Uterus (tissue), 4 donors: ENCODE data around the gene PPFIA4. TPM values are rescaled to one million over a fixed set of nuclear protein-coding genes. Genes with fewer than 3 reads are reported as not detected.

ENCODE experiments used
- DNase-seq, 2 donors: peaks; one replicate each; pipeline ENCODE4 v3.0.0-alpha.2; 2019 to 2020
- H3K27ac ChIP-seq, 2 donors: fragments of 200-600 bp; sonication (generic); 1 replicate in 1 of 2; 2 replicates in 1 of 2; pipeline ENCODE4 v1.5.1; 2016 to 2018
- H3K27me3 ChIP-seq, 2 donors: fragments of 200-600 bp; sonication (generic); one replicate each; pipeline ENCODE4 v1.5.1; 2018 to 2019; ENCODE audit warnings: control low read depth in 1 of 2
- H3K36me3 ChIP-seq, 2 donors: fragments of 200-600 bp; sonication (generic); one replicate each; pipeline ENCODE4 v1.5.1; 2019; ENCODE audit warnings: control low read depth in 1 of 2
- H3K4me1 ChIP-seq, 2 donors: fragments of 200-600 bp; sonication (generic); one replicate each; pipeline ENCODE4 v1.5.1; 2018 to 2019; ENCODE audit warnings: control low read depth in 1 of 2
- H3K4me3 ChIP-seq, 2 donors: fragments of 200-600 bp; sonication (generic); 1 replicate in 1 of 2; 2 replicates in 1 of 2; pipeline ENCODE4 v1.5.1; 2018 to 2019; ENCODE audit warnings: mild to moderate bottlenecking in 1 of 2
- H3K9me3 ChIP-seq, 2 donors: fragments of 200-600 bp; sonication (generic); one replicate each; pipeline ENCODE4 v1.5.1; 2019; ENCODE audit warnings: control low read depth in 1 of 2
- POLR2A ChIP-seq, 2 donors: fragments of 450-650 bp; IDR thresholded peaks; one replicate each; pipeline ENCODE4 v1.6.1; 2016; ENCODE audit warnings: antibody characterized with exemption in 2 of 2, mild to moderate bottlenecking in 1 of 2, moderate library complexity in 1 of 2
- intact Hi-C: fragments of 100-400 bp; cut with DNase I; formaldehyde crosslinking; loops from one replicate; pipeline ENCODE4 v1.15.1; 2023; ENCODE audit warnings: low total_unique reads
- total RNA-seq, 4 donors: library from RNA; depleted of rRNA in 3 of 4; stranded (reverse); fragments of >200 nt in 3 of 4; gene quantifications; one replicate each; pipeline versions ENCODE4 v1.1.0 to v1.2.4, GENCODE V29; 2014 to 2023
- TF ChIP-seq, protein P1 (sequence below), 4 experiments: fragments of 200-600 bp in 2 of 4; fragments of 450-650 bp in 2 of 4; sonication (generic) in 2 of 4; IDR thresholded peaks; one replicate each; pipeline ENCODE4 v1.5.1; 2016 to 2019; ENCODE audit warnings: antibody characterized with exemption in 4 of 4, mild to moderate bottlenecking in 2 of 4, moderate library complexity in 1 of 4
- donor health status: DM: yes; HTN: yes; CAD: no.

The PPFIA4 gene
- total RNA-seq, 4 donors from 2014 or later, result 0.26 to 7.6 (median 6.5) TPM; not detected in 1

DNA sequence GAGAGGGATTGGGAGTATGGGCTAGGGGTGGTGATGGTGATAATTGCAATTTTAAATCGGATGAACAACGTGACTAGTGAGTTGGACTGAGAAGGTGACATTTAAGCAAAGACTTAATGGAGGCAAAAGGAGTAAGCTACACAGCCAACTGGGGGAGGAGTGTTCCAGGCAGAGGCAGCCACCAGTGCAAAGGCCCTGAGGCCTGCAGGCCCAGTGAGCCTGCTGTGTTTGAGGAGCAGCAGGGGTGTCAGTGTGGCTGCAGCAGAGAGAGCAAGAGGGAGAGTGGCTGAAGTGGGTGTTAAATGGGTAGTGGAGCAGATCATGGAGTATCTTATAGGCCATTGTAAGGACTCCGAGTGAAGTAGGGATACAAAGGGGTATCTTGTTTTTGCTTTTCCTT, 40.7 kb downstream of the PPFIA4 start:
- intact Hi-C loops, result no loop called here
- DNase-seq, result no peak
- Histone ChIP-seq H3K4me3 (no peak overlapping the region), H3K27me3 (no peaks in the 10 kb centered on the region), H3K4me1 (peaks cover 0 to 6% of the 10 kb centered on the region in 2 donors), H3K36me3 (no peaks in the 10 kb centered on the region), H3K27ac (no peak overlapping the region), H3K9me3 (no peaks in the 10 kb centered on the region)
- TF ChIP-seq, protein P1, sequence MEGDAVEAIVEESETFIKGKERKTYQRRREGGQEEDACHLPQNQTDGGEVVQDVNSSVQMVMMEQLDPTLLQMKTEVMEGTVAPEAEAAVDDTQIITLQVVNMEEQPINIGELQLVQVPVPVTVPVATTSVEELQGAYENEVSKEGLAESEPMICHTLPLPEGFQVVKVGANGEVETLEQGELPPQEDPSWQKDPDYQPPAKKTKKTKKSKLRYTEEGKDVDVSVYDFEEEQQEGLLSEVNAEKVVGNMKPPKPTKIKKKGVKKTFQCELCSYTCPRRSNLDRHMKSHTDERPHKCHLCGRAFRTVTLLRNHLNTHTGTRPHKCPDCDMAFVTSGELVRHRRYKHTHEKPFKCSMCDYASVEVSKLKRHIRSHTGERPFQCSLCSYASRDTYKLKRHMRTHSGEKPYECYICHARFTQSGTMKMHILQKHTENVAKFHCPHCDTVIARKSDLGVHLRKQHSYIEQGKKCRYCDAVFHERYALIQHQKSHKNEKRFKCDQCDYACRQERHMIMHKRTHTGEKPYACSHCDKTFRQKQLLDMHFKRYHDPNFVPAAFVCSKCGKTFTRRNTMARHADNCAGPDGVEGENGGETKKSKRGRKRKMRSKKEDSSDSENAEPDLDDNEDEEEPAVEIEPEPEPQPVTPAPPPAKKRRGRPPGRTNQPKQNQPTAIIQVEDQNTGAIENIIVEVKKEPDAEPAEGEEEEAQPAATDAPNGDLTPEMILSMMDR (IDR thresholded peaks at IDR 0.05), result no peak
- TF ChIP-seq POLR2A (IDR thresholded peaks at IDR 0.05), result no peak

GRCh38 chr1:203069030-203069747, 42.9 kb downstream of the PPFIA4 start:
- Histone ChIP-seq H3K4me3 (no peak overlapping the region), H3K27me3 (no peaks in the 10 kb centered on the region), H3K9me3 (no peaks in the 10 kb centered on the region), H3K27ac (peak overlapping the region; percentile 75 to 85), H3K4me1 (peaks cover 0 to 6% of the 10 kb centered on the region in 2 donors), H3K36me3 (no peaks in the 10 kb centered on the region)
- DNase-seq, result peak in 1 of 2 donors; percentile 56
- TF ChIP-seq, protein P1 (IDR thresholded peaks at IDR 0.05), result no peak
- no peak for TF ChIP-seq POLR2A (IDR thresholded peaks at IDR 0.05)
- intact Hi-C loops, result no loop called here

DNA sequence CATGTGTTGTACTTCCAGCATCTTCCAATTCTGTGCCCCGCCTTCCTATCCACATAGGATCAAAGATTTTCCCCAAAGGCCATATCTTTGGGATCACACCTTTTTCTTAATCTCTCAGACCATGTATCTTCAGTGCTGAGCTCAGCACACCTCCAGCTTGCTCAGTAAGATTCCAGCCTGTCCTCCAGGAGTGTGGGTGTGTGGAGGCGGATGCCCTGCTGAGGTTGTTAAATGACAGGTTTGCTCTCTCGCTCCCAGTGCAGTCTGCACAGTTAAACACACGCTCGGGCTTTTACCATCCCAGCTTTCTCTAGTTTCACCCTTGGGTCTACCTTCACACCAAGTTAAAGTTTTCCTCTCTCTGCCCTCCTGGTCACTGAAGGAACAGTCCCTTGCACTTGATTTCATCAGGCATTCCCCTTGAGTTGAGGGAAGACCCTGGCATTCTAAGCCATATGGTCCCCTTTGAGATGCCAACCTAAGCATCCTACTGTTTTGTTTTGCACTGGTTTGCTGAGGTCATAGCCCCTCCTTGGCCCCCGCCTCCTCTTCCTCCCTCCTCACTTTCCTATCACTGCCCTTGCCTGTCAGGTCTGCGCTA, 45.8 kb downstream of the PPFIA4 start:
- H3K36me3 ChIP-seq, result no peaks in the 10 kb centered on the region
- H3K27me3 ChIP-seq, result no peaks in the 10 kb centered on the region
- no peak for TF ChIP-seq POLR2A (IDR thresholded peaks at IDR 0.05)
- TF ChIP-seq, protein P1 (IDR thresholded peaks at IDR 0.05), result no peak
- DNase-seq, result no peak
- no peaks in the 10 kb centered on the region for H3K9me3 ChIP-seq
- intact Hi-C loops, result no loop called here
- peaks cover 0 to 6% of the 10 kb centered on the region in 2 donors for H3K4me1 ChIP-seq
- no peak overlapping the region for H3K4me3 ChIP-seq
- H3K27ac ChIP-seq, result no peak overlapping the region

GRCh38 chr1:203072911-203073310, 46.6 kb downstream of the PPFIA4 start:
- TF ChIP-seq POLR2A (IDR thresholded peaks at IDR 0.05), result no peak
- TF ChIP-seq, protein P1 (IDR thresholded peaks at IDR 0.05), result no peak
- intact Hi-C loops, result no loop called here

GRCh38 chr1:203073469-203073868, 47.2 kb downstream of the PPFIA4 start:
- Histone ChIP-seq H3K27me3 (no peaks in the 10 kb centered on the region), H3K9me3 (no peaks in the 10 kb centered on the region), H3K4me3 (no peak overlapping the region), H3K27ac (no peak overlapping the region), H3K36me3 (no peaks in the 10 kb centered on the region), H3K4me1 (peaks cover 0 to 6% of the 10 kb centered on the region in 2 donors)
- intact Hi-C loops, result no loop called here
- no peak for DNase-seq
- TF ChIP-seq, protein P1 (IDR thresholded peaks at IDR 0.05), result no peak
- no peak for TF ChIP-seq POLR2A (IDR thresholded peaks at IDR 0.05)

More at GRCh38 chr1:203072911-203073310, 46.6 kb downstream of the PPFIA4 start:
- Histone ChIP-seq H3K4me3 (no peak overlapping the region), H3K27me3 (no peaks in the 10 kb centered on the region), H3K4me1 (peaks cover 0 to 6% of the 10 kb centered on the region in 2 donors), H3K36me3 (no peaks in the 10 kb centered on the region), H3K9me3 (no peaks in the 10 kb centered on the region), H3K27ac (no peak overlapping the region)
- no peak for DNase-seq
